Transverse colon (tissue), 4 donors: ENCODE data around the gene SCG3.

Experiments used
- POLR2A ChIP-seq: fragments of 450-650 bp; IDR thresholded peaks from one replicate; pipeline ENCODE4 v1.6.1; 2016; ENCODE audit warnings: antibody characterized with exemption, mild to moderate bottlenecking, moderate library complexity
- POLR2AphosphoS5 ChIP-seq, 3 donors: sonication (generic); formaldehyde crosslinking; IDR thresholded peaks; one replicate each; pipeline ENCODE4 v1.6.1; 2016; ENCODE audit warnings: antibody characterized with exemption in 3 of 3
- TF ChIP-seq, protein P1 (sequence below), 5 experiments: fragments of 200-600 bp in 3 of 5; fragments of 450-650 bp in 2 of 5; sonication (generic) in 3 of 5; IDR thresholded peaks; 1 replicate in 2 of 5; 2 replicates in 3 of 5; pipeline ENCODE4 v1.5.1; 2016 to 2017; ENCODE audit warnings: antibody characterized with exemption in 5 of 5, inconsistent platforms in 3 of 5, mild to moderate bottlenecking in 2 of 5, moderate library complexity in 1 of 5

DNA sequence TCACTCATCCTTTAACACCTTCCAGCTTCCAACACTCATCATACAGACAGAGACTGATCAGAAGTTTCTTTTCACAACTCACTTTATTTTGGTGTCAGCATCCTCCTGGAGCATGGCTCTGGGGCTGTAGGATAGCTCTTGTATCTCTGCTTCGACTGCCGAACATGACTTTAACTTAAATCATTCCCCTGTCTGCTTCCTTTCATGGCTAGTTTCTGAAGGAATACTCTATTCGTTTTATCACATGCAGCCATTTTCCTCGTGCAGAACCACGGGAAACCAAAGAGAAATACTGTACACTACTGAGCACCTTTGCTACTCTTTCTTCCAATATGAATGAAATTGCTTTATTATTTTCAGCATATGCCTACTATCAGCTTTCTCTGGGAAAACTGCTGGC, 68.0 kb downstream of the SCG3 start:
- TF ChIP-seq, protein P1, sequence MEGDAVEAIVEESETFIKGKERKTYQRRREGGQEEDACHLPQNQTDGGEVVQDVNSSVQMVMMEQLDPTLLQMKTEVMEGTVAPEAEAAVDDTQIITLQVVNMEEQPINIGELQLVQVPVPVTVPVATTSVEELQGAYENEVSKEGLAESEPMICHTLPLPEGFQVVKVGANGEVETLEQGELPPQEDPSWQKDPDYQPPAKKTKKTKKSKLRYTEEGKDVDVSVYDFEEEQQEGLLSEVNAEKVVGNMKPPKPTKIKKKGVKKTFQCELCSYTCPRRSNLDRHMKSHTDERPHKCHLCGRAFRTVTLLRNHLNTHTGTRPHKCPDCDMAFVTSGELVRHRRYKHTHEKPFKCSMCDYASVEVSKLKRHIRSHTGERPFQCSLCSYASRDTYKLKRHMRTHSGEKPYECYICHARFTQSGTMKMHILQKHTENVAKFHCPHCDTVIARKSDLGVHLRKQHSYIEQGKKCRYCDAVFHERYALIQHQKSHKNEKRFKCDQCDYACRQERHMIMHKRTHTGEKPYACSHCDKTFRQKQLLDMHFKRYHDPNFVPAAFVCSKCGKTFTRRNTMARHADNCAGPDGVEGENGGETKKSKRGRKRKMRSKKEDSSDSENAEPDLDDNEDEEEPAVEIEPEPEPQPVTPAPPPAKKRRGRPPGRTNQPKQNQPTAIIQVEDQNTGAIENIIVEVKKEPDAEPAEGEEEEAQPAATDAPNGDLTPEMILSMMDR (IDR thresholded peaks at IDR 0.05): no peak
- no peak for TF ChIP-seq POLR2A
- TF ChIP-seq POLR2AphosphoS5 (IDR thresholded peaks at IDR 0.05): no peak
